SK-N-DZ (cell line): ENCODE data around the gene LASP1.

Experiments used
- DNase-seq: peaks from one replicate; pipeline ENCODE4 v3.0.0-alpha.2; 2015; ENCODE audit warnings: low spot score

LASP1 gene

GRCh38 chr17:38868817-38869525 lies 887 bp upstream of the LASP1 start:
- peak; percentile 92 for DNase-seq

- DNase-seq = no peak
Measured at GRCh38 chr17:38870259-38871165, 654 bp downstream of the LASP1 start.

- no peak for DNase-seq
Measured at GRCh38 chr17:38871247-38872015, 1.6 kb downstream of the LASP1 start.

GRCh38 chr17:38872027-38872511 lies 2.2 kb downstream of the LASP1 start:
- no peak for DNase-seq

- no peak for DNase-seq
Measured at GRCh38 chr17:38872671-38873385, 3.0 kb downstream of the LASP1 start.

- DNase-seq = no peak
Measured at GRCh38 chr17:38873640-38874380, 4.0 kb downstream of the LASP1 start.

- no peak for DNase-seq
Measured at GRCh38 chr17:38874505-38875400, 4.9 kb downstream of the LASP1 start.

- no peak for DNase-seq
Measured at GRCh38 chr17:38875477-38876075, 5.7 kb downstream of the LASP1 start.

GRCh38 chr17:38877130-38877851 lies 7.4 kb downstream of the LASP1 start:
- DNase-seq = no peak

- no peak for DNase-seq
Measured at GRCh38 chr17:38879878-38880665, 10.2 kb downstream of the LASP1 start.

GRCh38 chr17:38881600-38882191 lies 11.8 kb downstream of the LASP1 start:
- peak; percentile 69 for DNase-seq

GRCh38 chr17:38882870-38883269 lies 13.0 kb downstream of the LASP1 start:
- DNase-seq = no peak

GRCh38 chr17:38883592-38884526 lies 14.0 kb downstream of the LASP1 start:
- no peak for DNase-seq

GRCh38 chr17:38885044-38885727 lies 15.3 kb downstream of the LASP1 start:
- no peak for DNase-seq
